ENCODE data around the gene UNC5C.

GRCh38 chr4:95429416-95429815, 119.4 kb downstream of the UNC5C start:
- TF ChIP-seq, protein P1, sequence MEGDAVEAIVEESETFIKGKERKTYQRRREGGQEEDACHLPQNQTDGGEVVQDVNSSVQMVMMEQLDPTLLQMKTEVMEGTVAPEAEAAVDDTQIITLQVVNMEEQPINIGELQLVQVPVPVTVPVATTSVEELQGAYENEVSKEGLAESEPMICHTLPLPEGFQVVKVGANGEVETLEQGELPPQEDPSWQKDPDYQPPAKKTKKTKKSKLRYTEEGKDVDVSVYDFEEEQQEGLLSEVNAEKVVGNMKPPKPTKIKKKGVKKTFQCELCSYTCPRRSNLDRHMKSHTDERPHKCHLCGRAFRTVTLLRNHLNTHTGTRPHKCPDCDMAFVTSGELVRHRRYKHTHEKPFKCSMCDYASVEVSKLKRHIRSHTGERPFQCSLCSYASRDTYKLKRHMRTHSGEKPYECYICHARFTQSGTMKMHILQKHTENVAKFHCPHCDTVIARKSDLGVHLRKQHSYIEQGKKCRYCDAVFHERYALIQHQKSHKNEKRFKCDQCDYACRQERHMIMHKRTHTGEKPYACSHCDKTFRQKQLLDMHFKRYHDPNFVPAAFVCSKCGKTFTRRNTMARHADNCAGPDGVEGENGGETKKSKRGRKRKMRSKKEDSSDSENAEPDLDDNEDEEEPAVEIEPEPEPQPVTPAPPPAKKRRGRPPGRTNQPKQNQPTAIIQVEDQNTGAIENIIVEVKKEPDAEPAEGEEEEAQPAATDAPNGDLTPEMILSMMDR (IDR thresholded peaks at IDR 0.05), result no peak
- TF ChIP-seq POLR2A (IDR thresholded peaks at IDR 0.05) (no peak), POLR2AphosphoS5 (IDR thresholded peaks at IDR 0.05) (no peak), EP300 (IDR thresholded peaks at IDR 0.05) (no peak)
